Stomach (tissue), 9 donors: ENCODE data around the gene FSTL5. TPM values are rescaled to one million over a fixed set of nuclear protein-coding genes. Genes with fewer than 3 reads are reported as not detected.

Experiments
- DNase-seq, 2 donors: peaks; one replicate each; pipeline versions ENCODE4 v3.0.0 to v3.0.0-alpha.2; 2013 to 2019
- H3K27ac ChIP-seq, 5 donors: fragments of 200-600 bp in 4 of 5; sonication (generic) in 4 of 5; one replicate each; pipeline ENCODE4 v1.5.1; 2013 to 2019; ENCODE audit warnings: mild to moderate bottlenecking in 1 of 5, moderate library complexity in 1 of 5
- H3K27me3 ChIP-seq, 3 donors: fragments of 200-600 bp; sonication (generic); one replicate each; pipeline ENCODE4 v1.5.1; 2017 to 2019; ENCODE audit warnings: mixed run types in 1 of 3
- H3K36me3 ChIP-seq, 4 donors: fragments of 200-600 bp; sonication (generic); 1 replicate in 3 of 4; 2 replicates in 1 of 4; pipeline ENCODE4 v1.5.1; 2016 to 2019
- H3K4me1 ChIP-seq, 4 donors: fragments of 200-600 bp; sonication (generic); one replicate each; pipeline ENCODE4 v1.5.1; 2016 to 2019
- H3K4me3 ChIP-seq, 4 donors: fragments of 200-600 bp; sonication (generic) in 3 of 4; one replicate each; pipeline ENCODE4 v1.5.1; 2016 to 2019; ENCODE audit warnings: mild to moderate bottlenecking in 1 of 4
- H3K9me3 ChIP-seq, 4 donors: fragments of 200-600 bp; sonication (generic); one replicate each; pipeline ENCODE4 v1.5.1; 2016 to 2019
- EP300 ChIP-seq: sonication (generic); formaldehyde crosslinking; IDR thresholded peaks from one replicate; pipeline ENCODE4 v1.6.1; 2017; ENCODE audit warnings: antibody characterized with exemption
- POLR2A ChIP-seq, 4 donors: fragments of 450-650 bp; IDR thresholded peaks; one replicate each; pipeline ENCODE4 v1.6.1; 2016; ENCODE audit warnings: antibody characterized with exemption in 4 of 4, control low read depth in 2 of 4, mild to moderate bottlenecking in 1 of 4, moderate library complexity in 1 of 4
- POLR2AphosphoS5 ChIP-seq, 3 donors: sonication (generic); formaldehyde crosslinking; IDR thresholded peaks; one replicate each; pipeline ENCODE4 v1.6.1; 2016; ENCODE audit warnings: antibody characterized with exemption in 3 of 3
- WGBS, 5 donors: extraction: QIAGEN DNeasy Blood & Tissue Kit in 3 of 5; methylation state at CpG; one replicate each; pipeline versions ENCODE4 v1.1.5 to v1.1.7; 2013 to 2018; 5-methylcytosine and 5-hydroxymethylcytosine counted together
- intact Hi-C: fragments of 100-400 bp; cut with DNase I; formaldehyde crosslinking; loops from one replicate; pipeline ENCODE4 v1.15.1; 2023; ENCODE audit warnings: low total_unique reads
- polyA plus RNA-seq, 3 donors: library from polyadenylated mRNA; stranded (reverse); fragments of 200-250 nt; gene quantifications; one replicate each; pipeline ENCODE4 v1.2.3, GENCODE V29; 2013
- total RNA-seq, 5 donors: library from RNA; depleted of rRNA; stranded (reverse); fragments of >200 nt; gene quantifications; one replicate each; pipeline versions ENCODE4 v1.1.0 to v1.2.3, GENCODE V29; 2014 to 2016
- TF ChIP-seq, protein P1 (sequence below), 7 experiments: fragments of 450-650 bp in 4 of 7; fragments of 200-600 bp in 3 of 7; sonication (generic) in 3 of 7; IDR thresholded peaks; one replicate each; pipeline ENCODE4 v1.5.1; 2016 to 2019; ENCODE audit warnings: antibody characterized with exemption in 7 of 7, control low read depth in 2 of 7, mild to moderate bottlenecking in 1 of 7
- donor health status: healthy with polysubstance abuse.
- donor health status: Bipolar disorder and iron deficiency.
- donor health status: healthy.

The FSTL5 gene
- total and polyA plus RNA-seq, 8 donors: 4.6 TPM; not detected in 7

DNA sequence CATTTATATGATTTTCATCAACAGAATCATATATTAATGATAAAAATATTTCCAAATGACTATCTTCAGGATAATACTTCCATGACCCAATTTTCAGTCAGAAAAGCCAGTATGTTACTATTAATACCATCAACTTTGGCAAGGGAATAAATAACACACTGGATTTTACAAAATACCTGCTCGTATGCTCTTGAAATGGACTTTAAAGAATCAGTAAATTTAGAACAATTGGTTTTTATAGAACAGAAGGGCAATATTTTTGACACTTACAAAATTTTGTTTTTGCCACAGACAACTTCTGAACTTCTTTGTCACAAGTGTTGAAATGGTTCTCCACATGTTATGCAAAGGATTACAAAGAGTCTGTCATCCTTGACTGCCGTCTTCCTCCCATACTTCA is 700.4 kb downstream of the FSTL5 start:
- DNase-seq: no peak
- no peaks in the 10 kb centered on the region for H3K4me1 ChIP-seq
- WGBS, 5 donors: 67 to 88% (median 76%) methylated on average over 2 of the region's 2 CpGs
- no peaks in the 10 kb centered on the region for H3K36me3 ChIP-seq
- H3K9me3 ChIP-seq: no peaks in the 10 kb centered on the region
- intact Hi-C loops: no loop called here
- no peak overlapping the region for H3K27ac ChIP-seq
- H3K4me3 ChIP-seq: no peak overlapping the region
- H3K27me3 ChIP-seq: no peaks in the 10 kb centered on the region
- TF ChIP-seq EP300 (no peak), POLR2A (IDR thresholded peaks at IDR 0.05) (no peak), POLR2AphosphoS5 (IDR thresholded peaks at IDR 0.05) (no peak)
- TF ChIP-seq, protein P1, sequence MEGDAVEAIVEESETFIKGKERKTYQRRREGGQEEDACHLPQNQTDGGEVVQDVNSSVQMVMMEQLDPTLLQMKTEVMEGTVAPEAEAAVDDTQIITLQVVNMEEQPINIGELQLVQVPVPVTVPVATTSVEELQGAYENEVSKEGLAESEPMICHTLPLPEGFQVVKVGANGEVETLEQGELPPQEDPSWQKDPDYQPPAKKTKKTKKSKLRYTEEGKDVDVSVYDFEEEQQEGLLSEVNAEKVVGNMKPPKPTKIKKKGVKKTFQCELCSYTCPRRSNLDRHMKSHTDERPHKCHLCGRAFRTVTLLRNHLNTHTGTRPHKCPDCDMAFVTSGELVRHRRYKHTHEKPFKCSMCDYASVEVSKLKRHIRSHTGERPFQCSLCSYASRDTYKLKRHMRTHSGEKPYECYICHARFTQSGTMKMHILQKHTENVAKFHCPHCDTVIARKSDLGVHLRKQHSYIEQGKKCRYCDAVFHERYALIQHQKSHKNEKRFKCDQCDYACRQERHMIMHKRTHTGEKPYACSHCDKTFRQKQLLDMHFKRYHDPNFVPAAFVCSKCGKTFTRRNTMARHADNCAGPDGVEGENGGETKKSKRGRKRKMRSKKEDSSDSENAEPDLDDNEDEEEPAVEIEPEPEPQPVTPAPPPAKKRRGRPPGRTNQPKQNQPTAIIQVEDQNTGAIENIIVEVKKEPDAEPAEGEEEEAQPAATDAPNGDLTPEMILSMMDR (IDR thresholded peaks at IDR 0.05): no peak

DNA sequence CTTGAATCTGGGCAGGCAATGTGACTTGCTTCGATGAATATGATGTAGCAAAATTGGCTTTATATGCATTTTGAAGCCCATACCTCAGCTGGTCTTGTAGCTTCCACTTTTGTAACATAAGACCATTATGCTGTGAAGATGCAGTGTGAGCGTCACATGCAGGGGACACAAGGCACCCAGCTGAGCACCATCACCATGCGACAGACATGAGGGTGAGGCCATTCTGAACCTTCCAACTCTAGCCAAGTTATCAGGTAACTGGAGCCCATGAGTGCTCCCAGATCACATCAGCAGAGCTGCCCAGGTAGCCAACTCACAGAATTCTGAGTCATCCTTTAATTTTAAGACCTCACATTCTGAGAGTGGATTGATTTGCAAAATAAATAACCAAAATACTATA is 705.9 kb downstream of the FSTL5 start:
- Histone ChIP-seq H3K4me1 (no peaks in the 10 kb centered on the region), H3K36me3 (no peaks in the 10 kb centered on the region), H3K4me3 (no peak overlapping the region), H3K9me3 (no peaks in the 10 kb centered on the region), H3K27me3 (no peaks in the 10 kb centered on the region), H3K27ac (no peak overlapping the region)
- intact Hi-C loops: no loop called here
- TF ChIP-seq POLR2A (IDR thresholded peaks at IDR 0.05) (no peak), POLR2AphosphoS5 (IDR thresholded peaks at IDR 0.05) (no peak), EP300 (no peak)
- TF ChIP-seq, protein P1 (IDR thresholded peaks at IDR 0.05): no peak
- 79 to 84% (median 81%) methylated on average over 3 of the region's 3 CpGs for WGBS, 5 donors
- DNase-seq: no peak

DNA sequence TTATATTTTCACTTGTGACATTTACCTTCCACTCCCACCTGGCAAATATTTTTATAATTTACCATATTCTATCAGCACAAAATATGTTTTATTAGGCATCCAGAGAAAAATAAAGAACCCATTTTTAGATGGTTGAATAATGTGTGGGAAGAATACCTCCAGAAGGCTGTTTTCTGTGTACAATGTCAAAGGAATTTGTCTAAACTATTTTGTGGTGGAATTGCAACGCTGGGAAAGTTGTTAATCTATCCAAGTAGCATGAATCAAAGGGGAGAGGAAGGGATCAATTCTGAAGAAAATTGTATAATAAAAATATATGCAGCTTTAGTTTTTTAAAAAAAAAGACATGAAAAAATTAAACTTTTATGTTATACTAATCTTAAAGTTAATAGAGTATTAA is 706.5 kb downstream of the FSTL5 start:
- TF ChIP-seq, protein P1 (IDR thresholded peaks at IDR 0.05): no peak
- TF ChIP-seq POLR2A (IDR thresholded peaks at IDR 0.05) (no peak), POLR2AphosphoS5 (IDR thresholded peaks at IDR 0.05) (no peak), EP300 (no peak)
- H3K27ac ChIP-seq: no peak overlapping the region
- no peak for DNase-seq
- no peaks in the 10 kb centered on the region for H3K27me3 ChIP-seq
- whole genome bisulfite sequencing, 5 donors: 16 to 64% (median 26%) methylated on average over 1 of the region's 1 CpG
- no peaks in the 10 kb centered on the region for H3K4me1 ChIP-seq
- H3K36me3 ChIP-seq: no peaks in the 10 kb centered on the region
- no peak overlapping the region for H3K4me3 ChIP-seq
- no peaks in the 10 kb centered on the region for H3K9me3 ChIP-seq
- intact Hi-C loops: no loop called here

DNA sequence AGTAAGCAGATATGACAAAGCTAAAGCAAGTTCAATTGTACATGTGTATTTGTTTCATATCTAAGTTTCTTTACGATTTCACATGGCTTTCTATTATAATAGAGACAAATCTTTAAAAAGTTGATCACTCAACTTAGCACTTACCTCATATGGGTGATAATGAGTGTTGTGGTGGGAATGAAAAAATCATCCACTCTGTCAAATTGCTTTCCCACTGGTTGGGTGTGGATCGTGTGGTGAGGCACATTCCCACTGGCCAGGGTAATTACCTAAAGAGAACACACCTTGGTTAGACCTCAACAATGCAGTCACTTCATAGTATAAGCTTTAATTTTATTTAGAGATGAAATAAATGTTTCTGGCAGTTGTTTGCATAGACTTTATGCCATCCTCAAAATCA is 708.9 kb downstream of the FSTL5 start:
- intact Hi-C loops: no loop called here
- WGBS, 5 donors: 65 to 73% (median 68%) methylated on average over 2 of the region's 2 CpGs
- DNase-seq: no peak
- H3K27ac ChIP-seq: no peak overlapping the region
- no peaks in the 10 kb centered on the region for H3K4me1 ChIP-seq
- H3K4me3 ChIP-seq: no peak overlapping the region
- TF ChIP-seq POLR2A (IDR thresholded peaks at IDR 0.05) (no peak), EP300 (no peak), POLR2AphosphoS5 (IDR thresholded peaks at IDR 0.05) (no peak)
- TF ChIP-seq, protein P1 (IDR thresholded peaks at IDR 0.05): no peak
- no peaks in the 10 kb centered on the region for H3K27me3 ChIP-seq
- H3K36me3 ChIP-seq: no peaks in the 10 kb centered on the region
- no peaks in the 10 kb centered on the region for H3K9me3 ChIP-seq
